ENCODE data around the gene CAMK1D.

DNA sequence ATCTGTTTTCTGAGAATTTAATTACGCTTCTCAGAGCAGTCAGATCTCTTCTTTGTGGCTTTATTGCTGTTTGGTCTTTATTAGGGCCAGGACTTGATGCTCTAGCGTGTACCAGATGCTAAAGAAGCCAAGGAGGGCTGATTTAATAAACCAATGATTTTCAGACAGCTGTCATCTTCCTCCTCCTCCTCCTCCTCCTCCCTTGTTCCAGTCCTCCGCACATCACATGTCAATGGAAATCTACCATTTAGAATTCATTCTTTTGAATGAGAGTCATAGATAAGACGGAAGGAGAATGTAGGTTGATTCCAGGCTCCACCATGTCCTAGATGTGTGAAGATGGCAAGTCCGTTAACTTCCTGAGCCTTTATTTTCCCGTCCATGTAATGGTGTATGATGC is 156.3 kb downstream of the CAMK1D start:
- TF ChIP-seq, protein P1, sequence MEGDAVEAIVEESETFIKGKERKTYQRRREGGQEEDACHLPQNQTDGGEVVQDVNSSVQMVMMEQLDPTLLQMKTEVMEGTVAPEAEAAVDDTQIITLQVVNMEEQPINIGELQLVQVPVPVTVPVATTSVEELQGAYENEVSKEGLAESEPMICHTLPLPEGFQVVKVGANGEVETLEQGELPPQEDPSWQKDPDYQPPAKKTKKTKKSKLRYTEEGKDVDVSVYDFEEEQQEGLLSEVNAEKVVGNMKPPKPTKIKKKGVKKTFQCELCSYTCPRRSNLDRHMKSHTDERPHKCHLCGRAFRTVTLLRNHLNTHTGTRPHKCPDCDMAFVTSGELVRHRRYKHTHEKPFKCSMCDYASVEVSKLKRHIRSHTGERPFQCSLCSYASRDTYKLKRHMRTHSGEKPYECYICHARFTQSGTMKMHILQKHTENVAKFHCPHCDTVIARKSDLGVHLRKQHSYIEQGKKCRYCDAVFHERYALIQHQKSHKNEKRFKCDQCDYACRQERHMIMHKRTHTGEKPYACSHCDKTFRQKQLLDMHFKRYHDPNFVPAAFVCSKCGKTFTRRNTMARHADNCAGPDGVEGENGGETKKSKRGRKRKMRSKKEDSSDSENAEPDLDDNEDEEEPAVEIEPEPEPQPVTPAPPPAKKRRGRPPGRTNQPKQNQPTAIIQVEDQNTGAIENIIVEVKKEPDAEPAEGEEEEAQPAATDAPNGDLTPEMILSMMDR (IDR thresholded peaks at IDR 0.05) = no peak
- TF ChIP-seq POLR2A (IDR thresholded peaks at IDR 0.05) = no peak
